Thoracic aorta (tissue), 2 donors: ENCODE data around the gene PEA15. TPM values are rescaled to one million over a fixed set of nuclear protein-coding genes. Genes with fewer than 3 reads are reported as not detected.

Experiments used
- ATAC-seq: fragments of 150-250 bp; one replicate; pipeline ENCODE4 v1.8.0; 2017; ENCODE audit warnings: low read depth; ENCODE audit not compliant: insufficient number of reproducible peaks, low FRiP score
- DNase-seq: peaks from one replicate; pipeline ENCODE4 v3.0.0-alpha.2; 2020; ENCODE audit warnings: low spot score
- H3K27ac ChIP-seq, 2 donors: fragments of 200-600 bp; sonication (generic); 1 replicate in 1 of 2; 2 replicates in 1 of 2; pipeline ENCODE4 v1.5.1; 2016; ENCODE audit warnings: mild to moderate bottlenecking in 2 of 2, moderate library complexity in 2 of 2
- H3K27me3 ChIP-seq: fragments of 200-600 bp; sonication (generic); replicated peaks from 2 replicates; pipeline ENCODE4 v1.6.0; 2016; ENCODE audit warnings: mild to moderate bottlenecking; ENCODE audit not compliant: insufficient read depth
- H3K36me3 ChIP-seq: fragments of 200-600 bp; sonication (generic); one replicate; pipeline ENCODE4 v1.5.1; 2016
- H3K4me1 ChIP-seq, 2 donors: fragments of 200-600 bp; sonication (generic); 1 replicate in 1 of 2; 2 replicates in 1 of 2; pipeline versions ENCODE4 v1.5.1 to v1.6.0; 2016; ENCODE audit warnings: low read depth in 2 of 2, mild to moderate bottlenecking in 1 of 2; ENCODE audit not compliant: control insufficient read depth in 1 of 2
- H3K4me3 ChIP-seq: fragments of 200-600 bp; sonication (generic); 2 replicates; pipeline ENCODE4 v1.5.1; 2016; ENCODE audit warnings: mild to moderate bottlenecking
- H3K9me3 ChIP-seq: fragments of 200-600 bp; sonication (generic); 2 replicates; pipeline ENCODE4 v1.5.1; 2016
- CTCF ChIP-seq: fragments of 200-600 bp; sonication (generic); IDR thresholded peaks from one replicate; pipeline ENCODE4 v1.5.1; 2019; ENCODE audit warnings: antibody characterized with exemption
- total RNA-seq, 2 donors: library from RNA; depleted of rRNA; stranded (reverse); fragments of >200 nt; gene quantifications; one replicate each; pipeline versions ENCODE4 v1.1.0 to v1.2.3, GENCODE V29; 2016

Gene PEA15
- total RNA-seq, 2 donors from 2014 or later, result 131 to 194 TPM

GRCh38 chr1:160159846-160160245, 45.3 kb upstream of the PEA15 start:
- Histone ChIP-seq H3K4me3 (no peak overlapping the region), H3K4me1 (peaks cover 3 to 34% of the 10 kb centered on the region in 2 donors), H3K36me3 (no peaks in the 10 kb centered on the region), H3K27ac (no peak overlapping the region), H3K9me3 (no peaks in the 10 kb centered on the region), H3K27me3 (no peaks in the 10 kb centered on the region)
- ATAC-seq (no peak), DNase-seq (no peak)
- no peak for TF ChIP-seq CTCF

- DNase-seq (no peak), ATAC-seq (no peak)
- Histone ChIP-seq H3K27me3 (no peaks in the 10 kb centered on the region), H3K9me3 (no peaks in the 10 kb centered on the region), H3K36me3 (no peaks in the 10 kb centered on the region), H3K27ac (no peak overlapping the region), H3K4me1 (peaks cover 3 to 29% of the 10 kb centered on the region in 2 donors), H3K4me3 (no peak overlapping the region)
- TF ChIP-seq CTCF, result peak; percentile 33
Measured at GRCh38 chr1:160161965-160162705, 43.0 kb upstream of the PEA15 start.

GRCh38 chr1:160162931-160163330, 42.3 kb upstream of the PEA15 start:
- no peak for TF ChIP-seq CTCF
- Histone ChIP-seq H3K4me3 (no peak overlapping the region), H3K27ac (no peak overlapping the region), H3K4me1 (peaks cover 2 to 21% of the 10 kb centered on the region in 2 donors), H3K27me3 (no peaks in the 10 kb centered on the region), H3K36me3 (no peaks in the 10 kb centered on the region), H3K9me3 (no peaks in the 10 kb centered on the region)
- ATAC-seq, result no peak
- DNase-seq, result no peak

DNA sequence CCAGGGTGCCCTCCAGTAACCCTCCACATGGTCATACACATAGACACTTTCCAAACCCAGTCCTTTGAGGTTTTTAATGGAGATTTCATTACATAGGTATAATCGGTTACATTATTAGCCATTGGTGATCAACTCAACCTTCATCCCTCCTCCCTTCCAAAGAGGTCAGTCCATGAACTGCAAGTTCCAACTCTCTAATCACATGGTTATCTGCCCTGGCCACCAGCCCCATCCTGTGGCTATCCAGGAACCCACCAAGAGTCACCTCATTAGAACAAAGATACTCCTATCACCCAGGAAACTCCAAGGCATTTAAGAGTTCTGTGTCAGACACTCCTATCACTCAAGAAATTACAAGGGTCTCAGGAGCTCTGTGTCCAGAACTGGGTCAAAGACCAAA, 41.6 kb upstream of the PEA15 start:
- no peak for TF ChIP-seq CTCF
- Histone ChIP-seq H3K27ac (no peak overlapping the region), H3K9me3 (no peaks in the 10 kb centered on the region), H3K27me3 (no peaks in the 10 kb centered on the region), H3K4me1 (peaks cover 0 to 15% of the 10 kb centered on the region in 2 donors), H3K4me3 (no peak overlapping the region), H3K36me3 (no peaks in the 10 kb centered on the region)
- ATAC-seq, result no peak
- DNase-seq, result no peak

DNA sequence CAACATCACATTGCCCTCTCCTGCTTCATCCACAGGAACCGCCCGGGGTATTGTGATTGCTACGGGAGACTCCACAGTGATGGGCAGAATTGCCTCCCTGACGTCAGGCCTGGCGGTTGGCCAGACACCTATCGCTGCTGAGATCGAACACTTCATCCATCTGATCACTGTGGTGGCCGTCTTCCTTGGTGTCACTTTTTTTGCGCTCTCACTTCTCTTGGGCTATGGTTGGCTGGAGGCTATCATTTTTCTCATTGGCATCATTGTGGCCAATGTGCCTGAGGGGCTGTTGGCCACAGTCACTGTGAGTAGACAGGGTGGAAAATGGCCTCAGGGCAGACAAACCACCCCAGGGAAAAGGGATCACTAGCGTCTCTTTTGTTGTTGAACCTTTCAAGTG, 41.1 kb upstream of the PEA15 start:
- no peaks in the 10 kb centered on the region for H3K27me3 ChIP-seq
- no peak overlapping the region for H3K27ac ChIP-seq
- H3K9me3 ChIP-seq, result no peaks in the 10 kb centered on the region
- H3K36me3 ChIP-seq, result no peaks in the 10 kb centered on the region
- peaks cover 0 to 15% of the 10 kb centered on the region in 2 donors for H3K4me1 ChIP-seq
- DNase-seq (no peak), ATAC-seq (no peak)
- no peak for TF ChIP-seq CTCF
- H3K4me3 ChIP-seq, result no peak overlapping the region
